ENCODE results near the gene RAB38. TPM values are rescaled to one million over a fixed set of nuclear protein-coding genes. Genes with fewer than 3 reads are reported as not detected.

Gene RAB38
- total RNA-seq, 1 donor, result 3.5 TPM

- TF ChIP-seq CTCF (IDR thresholded peaks at IDR 0.05; ENCODE audit: insufficient read depth, low read depth, low read length), result no peak
- no peak for DNase-seq (ENCODE audit: low read depth)
- H3K4me3 ChIP-seq (ENCODE audit: low read depth, low read length), result no peak overlapping the region
Measured at GRCh38 chr11:88087337-88087736, 87.9 kb downstream of the RAB38 start.

GRCh38 chr11:88086297-88086696 lies 88.9 kb downstream of the RAB38 start:
- no peak for DNase-seq (ENCODE audit: low read depth)
- no peak overlapping the region for H3K4me3 ChIP-seq (ENCODE audit: low read depth, low read length)
- no peak for TF ChIP-seq CTCF (IDR thresholded peaks at IDR 0.05; ENCODE audit: insufficient read depth, low read depth, low read length)

GRCh38 chr11:88070437-88070836 lies 104.8 kb downstream of the RAB38 start:
- H3K4me3 ChIP-seq (ENCODE audit: low read depth, low read length), result no peak overlapping the region
- TF ChIP-seq CTCF (IDR thresholded peaks at IDR 0.05; ENCODE audit: insufficient read depth, low read depth, low read length), result no peak
- DNase-seq (ENCODE audit: low read depth), result no peak

- DNase-seq (ENCODE audit: low read depth), result no peak
- TF ChIP-seq CTCF (IDR thresholded peaks at IDR 0.05; ENCODE audit: insufficient read depth, low read depth, low read length), result no peak
- no peak overlapping the region for H3K4me3 ChIP-seq (ENCODE audit: low read depth, low read length)
Measured at GRCh38 chr11:88068848-88069554, 106.2 kb downstream of the RAB38 start.

GRCh38 chr11:88066090-88066489 lies 109.2 kb downstream of the RAB38 start:
- no peak for TF ChIP-seq CTCF (IDR thresholded peaks at IDR 0.05; ENCODE audit: insufficient read depth, low read depth, low read length)
- DNase-seq (ENCODE audit: low read depth), result no peak
- H3K4me3 ChIP-seq (ENCODE audit: low read depth, low read length), result no peak overlapping the region

- no peak for TF ChIP-seq CTCF (IDR thresholded peaks at IDR 0.05; ENCODE audit: insufficient read depth, low read depth, low read length)
- no peak overlapping the region for H3K4me3 ChIP-seq (ENCODE audit: low read depth, low read length)
- DNase-seq (ENCODE audit: low read depth), result no peak
Measured at GRCh38 chr11:88064097-88064705, 111.0 kb downstream of the RAB38 start.

Small RNA genes lying within 50 kb of the gene (small RNA-seq; reads per million reads assigned to genes)
- gene MIR3166, result not detected
- gene RF00019, result not detected

Other genes starting within 250 kb of the RAB38 start
- gene CTSC, start 162.3 kb upstream of the RAB38 start, total RNA-seq, result 145 and 276 TPM in 2 replicates